GM21390 (cell line): ENCODE results near the gene GNG2.

Experiments
- ATAC-seq: cut with Tn5 transposase; IDR thresholded peaks from one replicate; pipeline ENCODE4 v1.9.1; 2021; ENCODE audit not compliant: unreplicated experiment

GNG2 gene

GRCh38 chr14:51884086-51884927 is 23.9 kb downstream of the GNG2 start:
- peak; percentile 76 for ATAC-seq

- no peak for ATAC-seq
Observed at GRCh38 chr14:51889851-51890250, 29.4 kb downstream of the GNG2 start.

GRCh38 chr14:51894250-51894649 is 33.8 kb downstream of the GNG2 start:
- ATAC-seq, result no peak

GRCh38 chr14:51895375-51895774 is 35.0 kb downstream of the GNG2 start:
- ATAC-seq, result no peak

GRCh38 chr14:51897791-51898355 is 37.5 kb downstream of the GNG2 start:
- ATAC-seq, result no peak

GRCh38 chr14:51901475-51902024 is 41.1 kb downstream of the GNG2 start:
- ATAC-seq, result no peak

GRCh38 chr14:51905656-51906121 is 45.3 kb downstream of the GNG2 start:
- peak; percentile 95 for ATAC-seq

GRCh38 chr14:51908086-51908485 is 47.7 kb downstream of the GNG2 start:
- no peak for ATAC-seq

- ATAC-seq, result no peak
Observed at GRCh38 chr14:51912112-51912786, 51.8 kb downstream of the GNG2 start.

GRCh38 chr14:51914310-51914709 is 53.9 kb downstream of the GNG2 start:
- ATAC-seq, result no peak

- no peak for ATAC-seq
Observed at GRCh38 chr14:51917193-51917592, 56.8 kb downstream of the GNG2 start.

- no peak for ATAC-seq
Observed at GRCh38 chr14:51921026-51921425, 60.6 kb downstream of the GNG2 start.

- ATAC-seq, result no peak
Observed at GRCh38 chr14:51922624-51923023, 62.2 kb downstream of the GNG2 start.

GRCh38 chr14:51924600-51924999 is 64.2 kb downstream of the GNG2 start:
- ATAC-seq, result no peak

GRCh38 chr14:51925980-51926379 is 65.6 kb downstream of the GNG2 start:
- ATAC-seq, result no peak

- ATAC-seq, result no peak
Observed at GRCh38 chr14:51926449-51926848, 66.0 kb downstream of the GNG2 start.

GRCh38 chr14:51928568-51928967 is 68.2 kb downstream of the GNG2 start:
- ATAC-seq, result no peak

GRCh38 chr14:51929166-51929565 is 68.8 kb downstream of the GNG2 start:
- no peak for ATAC-seq

GRCh38 chr14:51929910-51930682 is 69.7 kb downstream of the GNG2 start:
- ATAC-seq, result no peak

GRCh38 chr14:51931308-51931707 is 70.9 kb downstream of the GNG2 start:
- ATAC-seq, result no peak

- no peak for ATAC-seq
Observed at GRCh38 chr14:51933191-51933590, 72.8 kb downstream of the GNG2 start.
